ENCODE results near the gene OR51A2. TPM values are rescaled to one million over a fixed set of nuclear protein-coding genes. Genes with fewer than 3 reads are reported as not detected.

Gene OR51A2
- total RNA-seq, 4 donors from 2014 or later = not detected

DNA sequence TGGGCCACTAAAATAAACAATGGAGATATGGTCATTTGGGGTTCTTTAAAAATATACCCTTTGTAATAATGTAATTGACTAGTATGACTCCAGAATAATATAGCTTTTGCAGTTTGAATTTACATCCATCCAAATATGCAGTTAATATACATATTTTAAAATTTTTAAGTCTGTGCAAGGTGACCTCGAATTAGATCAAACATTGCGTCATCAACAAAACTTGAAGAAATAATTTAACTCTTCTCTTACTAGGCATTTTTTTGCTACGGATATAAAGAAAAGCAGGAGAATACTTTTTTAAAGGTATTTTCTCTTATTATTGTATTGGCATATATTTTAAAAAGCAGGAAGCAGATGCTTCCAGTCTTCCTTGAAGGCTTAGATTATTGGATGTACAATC lies 18.8 kb downstream of the OR51A2 start:
- no peak for DNase-seq (ENCODE audit: low spot score in 2 of 2)
- intact Hi-C loops (cut with DNase I; ENCODE audit: low total_unique reads) = no loop called here
- TF ChIP-seq, protein P1, sequence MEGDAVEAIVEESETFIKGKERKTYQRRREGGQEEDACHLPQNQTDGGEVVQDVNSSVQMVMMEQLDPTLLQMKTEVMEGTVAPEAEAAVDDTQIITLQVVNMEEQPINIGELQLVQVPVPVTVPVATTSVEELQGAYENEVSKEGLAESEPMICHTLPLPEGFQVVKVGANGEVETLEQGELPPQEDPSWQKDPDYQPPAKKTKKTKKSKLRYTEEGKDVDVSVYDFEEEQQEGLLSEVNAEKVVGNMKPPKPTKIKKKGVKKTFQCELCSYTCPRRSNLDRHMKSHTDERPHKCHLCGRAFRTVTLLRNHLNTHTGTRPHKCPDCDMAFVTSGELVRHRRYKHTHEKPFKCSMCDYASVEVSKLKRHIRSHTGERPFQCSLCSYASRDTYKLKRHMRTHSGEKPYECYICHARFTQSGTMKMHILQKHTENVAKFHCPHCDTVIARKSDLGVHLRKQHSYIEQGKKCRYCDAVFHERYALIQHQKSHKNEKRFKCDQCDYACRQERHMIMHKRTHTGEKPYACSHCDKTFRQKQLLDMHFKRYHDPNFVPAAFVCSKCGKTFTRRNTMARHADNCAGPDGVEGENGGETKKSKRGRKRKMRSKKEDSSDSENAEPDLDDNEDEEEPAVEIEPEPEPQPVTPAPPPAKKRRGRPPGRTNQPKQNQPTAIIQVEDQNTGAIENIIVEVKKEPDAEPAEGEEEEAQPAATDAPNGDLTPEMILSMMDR (IDR thresholded peaks at IDR 0.05) = no peak
- TF ChIP-seq POLR2A (IDR thresholded peaks at IDR 0.05) = no peak
- WGBS, 2 donors = 75 to 78% methylated on average over 3 of the region's 3 CpGs
- no peak overlapping the region for H3K4me3 ChIP-seq (ENCODE audit: low read depth, poor library complexity, severe bottlenecking)

DNA sequence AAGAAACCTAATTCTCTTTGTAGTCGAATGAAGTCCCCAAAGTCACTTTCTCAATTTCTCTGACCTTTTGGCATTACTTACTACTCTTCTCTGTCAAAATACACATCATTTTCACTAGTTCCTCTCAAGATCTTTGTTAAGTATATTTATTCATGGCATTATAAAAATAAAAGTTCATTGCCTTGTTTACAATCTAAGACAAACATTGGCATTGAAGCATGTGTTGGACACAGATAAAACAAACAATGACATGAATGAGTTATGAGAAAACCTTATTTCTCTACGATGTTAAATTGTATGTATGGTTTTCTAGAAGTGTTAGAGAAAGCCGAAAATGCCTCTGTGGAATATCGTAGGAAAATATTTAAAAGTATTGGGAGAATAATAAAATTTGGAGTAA lies 22.8 kb downstream of the OR51A2 start:
- 81 to 88% methylated on average over 4 of the region's 4 CpGs for WGBS, 2 donors
- no peak for DNase-seq (ENCODE audit: low spot score in 2 of 2)
- no peak overlapping the region for H3K4me3 ChIP-seq (ENCODE audit: low read depth, poor library complexity, severe bottlenecking)
- intact Hi-C loops (cut with DNase I; ENCODE audit: low total_unique reads) = no loop called here
- TF ChIP-seq, protein P1 (IDR thresholded peaks at IDR 0.05) = no peak
- TF ChIP-seq POLR2A (IDR thresholded peaks at IDR 0.05) = no peak

DNA sequence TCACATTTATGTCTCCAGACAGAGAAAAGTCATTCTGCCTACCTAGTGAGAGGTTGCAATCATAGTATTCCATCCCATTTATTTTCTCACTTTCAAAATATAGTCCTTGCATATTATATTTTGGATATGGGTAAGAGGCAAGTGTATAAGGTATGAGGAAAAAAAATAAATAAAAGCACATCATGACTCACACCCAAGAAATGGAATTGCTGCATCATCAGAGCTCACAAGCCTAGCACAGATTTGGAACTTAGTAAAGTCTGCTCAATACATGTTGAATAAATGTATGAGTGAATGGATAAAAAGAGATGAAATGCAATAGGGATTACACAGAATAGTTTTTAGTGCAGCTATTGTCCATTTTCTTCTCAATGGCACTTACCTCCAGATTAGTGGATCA lies 28.9 kb downstream of the OR51A2 start:
- no peak for TF ChIP-seq POLR2A (IDR thresholded peaks at IDR 0.05)
- TF ChIP-seq, protein P1 (IDR thresholded peaks at IDR 0.05) = no peak
- no peak for DNase-seq (ENCODE audit: low spot score in 2 of 2)
- H3K4me3 ChIP-seq (ENCODE audit: low read depth, poor library complexity, severe bottlenecking) = no peak overlapping the region
- intact Hi-C loops (cut with DNase I; ENCODE audit: low total_unique reads) = no loop called here

DNA sequence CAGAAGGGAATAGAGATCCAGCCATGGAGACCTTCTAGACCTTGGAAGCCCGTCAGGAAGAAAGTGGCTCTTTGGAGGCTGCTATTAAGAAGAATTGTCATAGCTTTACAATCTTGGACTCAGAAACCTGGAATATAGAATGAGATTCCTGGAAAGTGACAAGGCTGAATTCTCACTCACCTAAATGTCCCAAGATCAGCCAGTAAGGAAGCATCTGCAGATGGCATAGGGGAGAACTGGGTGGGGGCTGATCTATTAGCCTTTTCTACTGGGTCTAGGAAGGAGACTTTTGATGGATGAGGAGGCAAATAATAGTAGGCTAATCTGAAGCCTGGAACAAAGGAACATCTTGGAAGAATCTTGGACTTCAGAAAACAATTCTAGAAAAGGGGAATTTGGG lies 31.3 kb downstream of the OR51A2 start, which contains the start of gene OR51G1:
TSS of gene OR51G1 (minus strand) at position 101 of the 400 bp plus-strand sequence. CDS start at position 101, 0 bp downstream.
- intact Hi-C loops (cut with DNase I; ENCODE audit: low total_unique reads) = no loop called here
- no peak for DNase-seq (ENCODE audit: low spot score in 2 of 2)
- no peak for TF ChIP-seq POLR2A (IDR thresholded peaks at IDR 0.05)
- TF ChIP-seq, protein P1 (IDR thresholded peaks at IDR 0.05) = no peak
- no peak within 1 kb of the TSS for H3K4me3 ChIP-seq (ENCODE audit: low read depth, poor library complexity, severe bottlenecking)
- WGBS, 2 donors = 81 to 89% methylated on average over 1 of the region's 1 CpG

DNA sequence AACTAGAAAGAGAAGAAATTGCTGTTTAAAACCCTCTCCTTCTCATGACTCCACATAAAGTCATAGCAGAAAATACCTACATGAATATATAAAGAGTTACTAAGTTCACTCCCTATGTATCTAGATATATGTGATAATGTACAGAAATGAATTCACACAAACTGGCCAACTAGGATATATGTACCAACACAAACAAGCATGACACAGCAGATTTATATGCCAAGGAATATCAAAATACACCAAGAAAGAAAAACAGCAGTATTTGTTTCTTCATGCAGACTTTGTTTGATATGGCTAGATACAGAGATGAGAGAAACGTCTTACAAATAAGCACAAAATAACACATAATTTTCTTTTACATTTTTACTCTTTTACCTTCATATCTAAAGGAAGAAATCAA lies 33.2 kb downstream of the OR51A2 start:
- H3K4me3 ChIP-seq (ENCODE audit: low read depth, poor library complexity, severe bottlenecking) = no peak overlapping the region
- DNase-seq (ENCODE audit: low spot score in 2 of 2) = no peak
- intact Hi-C loops (cut with DNase I; ENCODE audit: low total_unique reads) = no loop called here
- no peak for TF ChIP-seq POLR2A (IDR thresholded peaks at IDR 0.05)
- TF ChIP-seq, protein P1 (IDR thresholded peaks at IDR 0.05) = no peak
- WGBS, 2 donors = 48 to 58% methylated on average over 1 of the region's 1 CpG

DNA sequence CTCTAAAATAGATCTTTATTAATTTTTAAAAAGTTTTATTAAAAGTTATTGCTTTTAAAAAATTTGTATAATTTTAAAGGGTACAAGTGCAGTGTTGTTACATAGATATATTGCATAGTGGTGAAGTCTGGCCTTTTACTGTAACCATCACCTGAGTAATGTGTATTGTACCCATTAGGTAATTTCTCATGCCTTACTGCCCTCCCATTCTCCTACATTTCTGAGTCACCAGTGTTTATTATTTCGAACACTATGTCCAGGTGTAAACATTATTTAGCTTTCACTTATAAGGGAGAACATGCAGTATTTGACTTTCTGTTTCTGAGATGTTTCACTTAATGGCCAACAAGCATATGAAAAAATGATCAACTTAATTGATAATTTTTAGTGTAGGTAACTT lies 33.7 kb downstream of the OR51A2 start:
- WGBS, 2 donors = 69 to 72% methylated on average over 1 of the region's 1 CpG
- intact Hi-C loops (cut with DNase I; ENCODE audit: low total_unique reads) = no loop called here
- TF ChIP-seq, protein P1 (IDR thresholded peaks at IDR 0.05) = no peak
- TF ChIP-seq POLR2A (IDR thresholded peaks at IDR 0.05) = no peak
- H3K4me3 ChIP-seq (ENCODE audit: low read depth, poor library complexity, severe bottlenecking) = no peak overlapping the region
- DNase-seq (ENCODE audit: low spot score in 2 of 2) = no peak
